ENCODE data around the gene PLEKHA4. TPM values are rescaled to one million over a fixed set of nuclear protein-coding genes. Genes with fewer than 3 reads are reported as not detected.

Gene PLEKHA4
- total and polyA plus RNA-seq, 2 of the 13 experiments (the other 11 are each of a cell fraction or from before 2014, with no cell fraction given): 4.8 to 6.0 TPM

DNA sequence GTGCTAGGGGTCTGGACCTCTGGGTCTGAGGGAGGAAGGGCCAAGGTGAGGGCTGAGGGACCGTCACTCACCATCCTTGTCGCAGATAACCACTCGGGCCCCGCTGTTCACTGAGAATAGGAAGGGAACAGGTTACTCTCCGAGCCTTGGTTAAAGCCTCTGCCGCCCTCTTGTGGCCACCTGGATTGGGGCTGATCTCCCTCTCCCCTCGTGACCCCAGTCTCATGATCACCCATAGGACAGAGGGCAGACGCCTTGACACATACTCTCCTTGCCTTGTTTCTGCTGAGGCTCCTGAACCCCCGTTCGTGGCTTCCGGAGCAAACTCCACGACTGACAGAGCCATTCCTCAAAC, 32.7 kb downstream of the PLEKHA4 start (continued):
- TF ChIP-seq, protein P1, sequence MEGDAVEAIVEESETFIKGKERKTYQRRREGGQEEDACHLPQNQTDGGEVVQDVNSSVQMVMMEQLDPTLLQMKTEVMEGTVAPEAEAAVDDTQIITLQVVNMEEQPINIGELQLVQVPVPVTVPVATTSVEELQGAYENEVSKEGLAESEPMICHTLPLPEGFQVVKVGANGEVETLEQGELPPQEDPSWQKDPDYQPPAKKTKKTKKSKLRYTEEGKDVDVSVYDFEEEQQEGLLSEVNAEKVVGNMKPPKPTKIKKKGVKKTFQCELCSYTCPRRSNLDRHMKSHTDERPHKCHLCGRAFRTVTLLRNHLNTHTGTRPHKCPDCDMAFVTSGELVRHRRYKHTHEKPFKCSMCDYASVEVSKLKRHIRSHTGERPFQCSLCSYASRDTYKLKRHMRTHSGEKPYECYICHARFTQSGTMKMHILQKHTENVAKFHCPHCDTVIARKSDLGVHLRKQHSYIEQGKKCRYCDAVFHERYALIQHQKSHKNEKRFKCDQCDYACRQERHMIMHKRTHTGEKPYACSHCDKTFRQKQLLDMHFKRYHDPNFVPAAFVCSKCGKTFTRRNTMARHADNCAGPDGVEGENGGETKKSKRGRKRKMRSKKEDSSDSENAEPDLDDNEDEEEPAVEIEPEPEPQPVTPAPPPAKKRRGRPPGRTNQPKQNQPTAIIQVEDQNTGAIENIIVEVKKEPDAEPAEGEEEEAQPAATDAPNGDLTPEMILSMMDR (CRISPR knock-in tag; IDR thresholded peaks at IDR 0.05): peak; percentile 97
- TF ChIP-seq ZNF510 (CRISPR knock-in tag; IDR thresholded peaks at IDR 0.05; ENCODE audit: low read depth) (no peak), PPARG (CRISPR knock-in tag; conservative IDR thresholded peaks at IDR 0.05) (0 out of 2 replicates have a peak, but pooled peaks have one; percentile 15), ZNF143 (CRISPR knock-in tag; IDR thresholded peaks at IDR 0.05) (peak; percentile 49; the same call in 1 of the 2 replicates), TBX2 (CRISPR knock-in tag; IDR thresholded peaks at IDR 0.05; ENCODE audit: borderline replicate concordance) (0 out of 2 replicates have a peak, but pooled peaks have one; percentile 33), ZNF746 (CRISPR knock-in tag; IDR thresholded peaks at IDR 0.05) (0 out of 2 replicates have a peak, but pooled peaks have one; percentile 36), MTF1 (CRISPR knock-in tag; IDR thresholded peaks at IDR 0.05) (no peak), ZNF484 (CRISPR knock-in tag; IDR thresholded peaks at IDR 0.05; ENCODE audit: borderline replicate concordance, low read depth) (no peak)

DNA sequence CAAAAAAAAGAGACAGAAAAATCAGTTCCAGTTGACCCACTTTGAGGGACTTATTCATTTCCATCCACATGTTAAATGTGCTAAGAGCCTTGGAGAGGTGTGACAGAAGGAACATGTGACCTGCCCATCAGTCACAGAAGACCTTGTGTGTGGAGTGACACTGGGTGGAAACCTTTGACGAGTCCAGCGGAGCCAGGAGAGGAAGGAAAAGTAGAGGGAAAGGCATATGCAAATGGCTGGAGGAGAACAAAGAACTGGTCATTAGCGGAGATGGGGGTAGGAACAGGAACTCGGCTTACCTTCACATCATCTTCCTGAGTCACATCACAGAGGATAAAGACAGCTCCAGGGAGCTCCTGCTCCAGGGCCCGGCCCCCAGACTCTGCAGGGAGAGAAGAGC, 34.4 kb downstream of the PLEKHA4 start:
- DNase-seq (ENCODE audit: low spot score) (no peak), ATAC-seq (no peak), FAIRE-seq (no peak)
- no peak overlapping the region for H3K4me3 ChIP-seq (replicated peaks in 1 of 3; ENCODE audit: insufficient read depth in 1 of 3, low read depth in 2 of 3, low read length in 3 of 3)
- H2AFZ ChIP-seq (ENCODE audit: low read length): no peak overlapping the region
- H3K79me2 ChIP-seq (ENCODE audit: insufficient read depth, low read length): no peaks in the 10 kb centered on the region
- H3K9ac ChIP-seq (ENCODE audit: insufficient read depth, low read depth, low read length): no peak overlapping the region
- no peaks in the 10 kb centered on the region for H3K27me3 ChIP-seq (ENCODE audit: control insufficient read depth in 1 of 2, insufficient read depth in 2 of 2, low read length in 2 of 2)
- H3K27ac ChIP-seq (ENCODE audit: extremely low read length, insufficient read depth, low read length): no peak overlapping the region
- intact Hi-C loops (cut with micrococcal nuclease; ENCODE audit: unreplicated experiment): no loop called here
- no peaks in the 10 kb centered on the region for H3K9me3 ChIP-seq (ENCODE audit: low read length)
- H3K4me2 ChIP-seq (ENCODE audit: low read depth, low read length): no peak overlapping the region
- peaks cover 0 to 2% of the 10 kb centered on the region in 2 experiments; a peak in 1 of 5 replicates for H3K36me3 ChIP-seq (replicated peaks in 1 of 2; ENCODE audit: control insufficient read depth in 1 of 2, insufficient read depth in 2 of 2, low read length in 2 of 2)
- 93% methylated on average over 4 of the region's 5 CpGs for WGBS (ENCODE audit: low lambda C conversion rate)
- in situ Hi-C loops (cut with HindIII; ENCODE audit: extremely low pct_ligation_motif_present, low pct_unique_long_range_greater_than_20kb): loop anchor here (10.0 kb wide), 1 partner anchor 159 kb away; the partner anchor contains the start of gene NTN5
- BruUV-seq (replicated peaks): no TSS peak
- no peaks in the 10 kb centered on the region for H4K20me1 ChIP-seq (ENCODE audit: insufficient read depth, low read length)
- peaks cover 19% of the 10 kb centered on the region for H3K4me1 ChIP-seq (ENCODE audit: insufficient read depth, low read length)
- TF ChIP-seq AHR (CRISPR knock-in tag; IDR thresholded peaks at IDR 0.05) (no peak), TEAD3 (CRISPR knock-in tag; optimal IDR thresholded peaks at IDR 0.05; ENCODE audit: borderline replicate concordance) (no peak), ZNF121 (CRISPR knock-in tag; IDR thresholded peaks at IDR 0.05) (no peak), ZNF205 (CRISPR knock-in tag; IDR thresholded peaks at IDR 0.05) (no peak), NCOA2 (CRISPR knock-in tag; IDR thresholded peaks at IDR 0.05) (no peak), ZNF562 (CRISPR knock-in tag; IDR thresholded peaks at IDR 0.05; ENCODE audit: borderline replicate concordance) (no peak)
- TF ChIP-seq, protein P2, sequence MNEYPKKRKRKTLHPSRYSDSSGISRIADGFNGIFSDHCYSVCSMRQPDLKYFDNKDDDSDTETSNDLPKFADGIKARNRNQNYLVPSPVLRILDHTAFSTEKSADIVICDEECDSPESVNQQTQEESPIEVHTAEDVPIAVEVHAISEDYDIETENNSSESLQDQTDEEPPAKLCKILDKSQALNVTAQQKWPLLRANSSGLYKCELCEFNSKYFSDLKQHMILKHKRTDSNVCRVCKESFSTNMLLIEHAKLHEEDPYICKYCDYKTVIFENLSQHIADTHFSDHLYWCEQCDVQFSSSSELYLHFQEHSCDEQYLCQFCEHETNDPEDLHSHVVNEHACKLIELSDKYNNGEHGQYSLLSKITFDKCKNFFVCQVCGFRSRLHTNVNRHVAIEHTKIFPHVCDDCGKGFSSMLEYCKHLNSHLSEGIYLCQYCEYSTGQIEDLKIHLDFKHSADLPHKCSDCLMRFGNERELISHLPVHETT (CRISPR knock-in tag; conservative IDR thresholded peaks at IDR 0.05): no peak
- TF ChIP-seq, protein P3, sequence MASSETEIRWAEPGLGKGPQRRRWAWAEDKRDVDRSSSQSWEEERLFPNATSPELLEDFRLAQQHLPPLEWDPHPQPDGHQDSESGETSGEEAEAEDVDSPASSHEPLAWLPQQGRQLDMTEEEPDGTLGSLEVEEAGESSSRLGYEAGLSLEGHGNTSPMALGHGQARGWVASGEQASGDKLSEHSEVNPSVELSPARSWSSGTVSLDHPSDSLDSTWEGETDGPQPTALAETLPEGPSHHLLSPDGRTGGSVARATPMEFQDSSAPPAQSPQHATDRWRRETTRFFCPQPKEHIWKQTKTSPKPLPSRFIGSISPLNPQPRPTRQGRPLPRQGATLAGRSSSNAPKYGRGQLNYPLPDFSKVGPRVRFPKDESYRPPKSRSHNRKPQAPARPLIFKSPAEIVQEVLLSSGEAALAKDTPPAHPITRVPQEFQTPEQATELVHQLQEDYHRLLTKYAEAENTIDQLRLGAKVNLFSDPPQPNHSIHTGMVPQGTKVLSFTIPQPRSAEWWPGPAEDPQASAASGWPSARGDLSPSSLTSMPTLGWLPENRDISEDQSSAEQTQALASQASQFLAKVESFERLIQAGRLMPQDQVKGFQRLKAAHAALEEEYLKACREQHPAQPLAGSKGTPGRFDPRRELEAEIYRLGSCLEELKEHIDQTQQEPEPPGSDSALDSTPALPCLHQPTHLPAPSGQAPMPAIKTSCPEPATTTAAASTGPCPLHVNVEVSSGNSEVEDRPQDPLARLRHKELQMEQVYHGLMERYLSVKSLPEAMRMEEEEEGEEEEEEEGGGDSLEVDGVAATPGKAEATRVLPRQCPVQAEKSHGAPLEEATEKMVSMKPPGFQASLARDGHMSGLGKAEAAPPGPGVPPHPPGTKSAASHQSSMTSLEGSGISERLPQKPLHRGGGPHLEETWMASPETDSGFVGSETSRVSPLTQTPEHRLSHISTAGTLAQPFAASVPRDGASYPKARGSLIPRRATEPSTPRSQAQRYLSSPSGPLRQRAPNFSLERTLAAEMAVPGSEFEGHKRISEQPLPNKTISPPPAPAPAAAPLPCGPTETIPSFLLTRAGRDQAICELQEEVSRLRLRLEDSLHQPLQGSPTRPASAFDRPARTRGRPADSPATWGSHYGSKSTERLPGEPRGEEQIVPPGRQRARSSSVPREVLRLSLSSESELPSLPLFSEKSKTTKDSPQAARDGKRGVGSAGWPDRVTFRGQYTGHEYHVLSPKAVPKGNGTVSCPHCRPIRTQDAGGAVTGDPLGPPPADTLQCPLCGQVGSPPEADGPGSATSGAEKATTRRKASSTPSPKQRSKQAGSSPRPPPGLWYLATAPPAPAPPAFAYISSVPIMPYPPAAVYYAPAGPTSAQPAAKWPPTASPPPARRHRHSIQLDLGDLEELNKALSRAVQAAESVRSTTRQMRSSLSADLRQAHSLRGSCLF (CRISPR knock-in tag; IDR thresholded peaks at IDR 0.05; ENCODE audit: borderline replicate concordance): no peak
- ChIA-PET CTCF (ENCODE audit: low intra/inter-chr PET ratio, low total read pairs) (interaction anchor here (0.6 kb wide), 1 partner anchor 46 kb away, joined by 3 read pairs; no protein-coding TSS in a partner anchor), POLR2A (no interaction called here)
